Loucy (cell line): Measurements from ENCODE around the gene CENPQ.
"Not testable (repeated sequence)": the region's sequence is repeated elsewhere in the genome, so short reads cannot be mapped to it uniquely, and the experiment has no call there.

Experiments
- EZH2phosphoT487 ChIP-seq: fragments of 200-600 bp; IDR thresholded peaks from 2 replicates; pipeline ENCODE4 v1.6.1; 2018; ENCODE audit warnings: antibody characterized with exemption, mild to moderate bottlenecking, moderate library complexity, borderline replicate concordance
- TF ChIP-seq, protein P1 (sequence below): fragments of 200-600 bp; sonication (generic); conservative IDR thresholded peaks from 2 replicates; pipeline ENCODE4 v1.5.1; 2014; ENCODE audit warnings: mild to moderate bottlenecking, antibody characterized with exemption, low read length

DNA sequence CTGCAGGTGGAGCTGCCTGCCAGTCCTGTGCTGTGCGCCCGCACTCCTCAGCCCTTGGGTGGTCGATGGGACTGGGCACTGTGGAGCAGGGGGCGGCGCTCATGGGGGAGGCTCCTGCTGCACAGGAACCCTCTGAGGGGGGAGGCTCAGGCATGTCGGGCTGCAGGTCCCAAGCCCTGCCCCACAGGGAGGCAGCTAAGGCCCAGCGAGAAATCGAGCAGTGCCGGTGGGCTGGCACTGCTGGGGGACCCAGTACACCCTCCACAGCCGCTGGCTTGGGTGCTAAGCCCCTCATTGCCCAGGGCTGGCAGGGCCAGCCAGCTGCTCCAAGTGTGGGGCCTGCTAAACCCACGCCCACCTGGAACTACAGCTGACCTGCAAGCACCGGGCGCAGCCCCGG, 20.2 kb downstream of the CENPQ start:
- TF ChIP-seq, protein P1, sequence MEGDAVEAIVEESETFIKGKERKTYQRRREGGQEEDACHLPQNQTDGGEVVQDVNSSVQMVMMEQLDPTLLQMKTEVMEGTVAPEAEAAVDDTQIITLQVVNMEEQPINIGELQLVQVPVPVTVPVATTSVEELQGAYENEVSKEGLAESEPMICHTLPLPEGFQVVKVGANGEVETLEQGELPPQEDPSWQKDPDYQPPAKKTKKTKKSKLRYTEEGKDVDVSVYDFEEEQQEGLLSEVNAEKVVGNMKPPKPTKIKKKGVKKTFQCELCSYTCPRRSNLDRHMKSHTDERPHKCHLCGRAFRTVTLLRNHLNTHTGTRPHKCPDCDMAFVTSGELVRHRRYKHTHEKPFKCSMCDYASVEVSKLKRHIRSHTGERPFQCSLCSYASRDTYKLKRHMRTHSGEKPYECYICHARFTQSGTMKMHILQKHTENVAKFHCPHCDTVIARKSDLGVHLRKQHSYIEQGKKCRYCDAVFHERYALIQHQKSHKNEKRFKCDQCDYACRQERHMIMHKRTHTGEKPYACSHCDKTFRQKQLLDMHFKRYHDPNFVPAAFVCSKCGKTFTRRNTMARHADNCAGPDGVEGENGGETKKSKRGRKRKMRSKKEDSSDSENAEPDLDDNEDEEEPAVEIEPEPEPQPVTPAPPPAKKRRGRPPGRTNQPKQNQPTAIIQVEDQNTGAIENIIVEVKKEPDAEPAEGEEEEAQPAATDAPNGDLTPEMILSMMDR: not testable (repeated sequence)
- TF ChIP-seq EZH2phosphoT487: not testable (repeated sequence)
